Testis (tissue), 2 donors: ENCODE measurements around the gene PNMA8C.

ENCODE experiments used
- CTCF ChIP-seq, 3 experiments: fragments of 450-650 bp in 2 of 3; fragments of 200-600 bp in 1 of 3; sonication (generic) in 1 of 3; IDR thresholded peaks; one replicate each; pipeline ENCODE4 v1.5.1; 2016 to 2019; ENCODE audit warnings: antibody characterized with exemption in 3 of 3, mild to moderate bottlenecking in 2 of 3, moderate library complexity in 1 of 3
- POLR2A ChIP-seq: fragments of 450-650 bp; IDR thresholded peaks from one replicate; pipeline ENCODE4 v1.6.1; 2017; ENCODE audit warnings: antibody characterized with exemption, mild to moderate bottlenecking, moderate library complexity

- TF ChIP-seq CTCF (IDR thresholded peaks at IDR 0.05) (no peak), POLR2A (no peak)
These were observed 28.2 kb upstream of the PNMA8C start for GRCh38 chr19:46456930-46457329.
